Measurements from ENCODE around the gene CPB2. TPM values are rescaled to one million over a fixed set of nuclear protein-coding genes. Genes with fewer than 3 reads are reported as not detected.
A peak's percentile ranks its signal among the peaks of the same experiment; 100 is the strongest.

CPB2 gene
- total RNA-seq, 2 donors from 2014 or later, result not detected

- no peak for DNase-seq
- no peak overlapping the region for H3K9ac ChIP-seq (ENCODE audit: extremely low read depth, low read length, poor library complexity, severe bottlenecking)
- 95 to 100% methylated on average over 1 of the region's 1 CpG for WGBS, 2 experiments (ENCODE audit: insufficient coverage in 1 of 2, insufficient read length in 1 of 2)
- Mint-ChIP-seq H3K4me1 (peaks cover 30% of the 10 kb centered on the region), H3K27ac (no peak overlapping the region), H3K36me3 (ENCODE audit: low read depth) (peaks cover 4% of the 10 kb centered on the region), H3K9me3 (peaks cover 5% of the 10 kb centered on the region), H3K27me3 (ENCODE audit: insufficient read depth) (no peaks in the 10 kb centered on the region), H3K4me3 (no peak overlapping the region)
- peak overlapping the region; percentile 51 for H3K4me3 ChIP-seq (ENCODE audit: low read length)
- H3K9me3 ChIP-seq (ENCODE audit: control insufficient read depth, low read length), result peaks cover 12% of the 10 kb centered on the region
- TF ChIP-seq, protein P1, sequence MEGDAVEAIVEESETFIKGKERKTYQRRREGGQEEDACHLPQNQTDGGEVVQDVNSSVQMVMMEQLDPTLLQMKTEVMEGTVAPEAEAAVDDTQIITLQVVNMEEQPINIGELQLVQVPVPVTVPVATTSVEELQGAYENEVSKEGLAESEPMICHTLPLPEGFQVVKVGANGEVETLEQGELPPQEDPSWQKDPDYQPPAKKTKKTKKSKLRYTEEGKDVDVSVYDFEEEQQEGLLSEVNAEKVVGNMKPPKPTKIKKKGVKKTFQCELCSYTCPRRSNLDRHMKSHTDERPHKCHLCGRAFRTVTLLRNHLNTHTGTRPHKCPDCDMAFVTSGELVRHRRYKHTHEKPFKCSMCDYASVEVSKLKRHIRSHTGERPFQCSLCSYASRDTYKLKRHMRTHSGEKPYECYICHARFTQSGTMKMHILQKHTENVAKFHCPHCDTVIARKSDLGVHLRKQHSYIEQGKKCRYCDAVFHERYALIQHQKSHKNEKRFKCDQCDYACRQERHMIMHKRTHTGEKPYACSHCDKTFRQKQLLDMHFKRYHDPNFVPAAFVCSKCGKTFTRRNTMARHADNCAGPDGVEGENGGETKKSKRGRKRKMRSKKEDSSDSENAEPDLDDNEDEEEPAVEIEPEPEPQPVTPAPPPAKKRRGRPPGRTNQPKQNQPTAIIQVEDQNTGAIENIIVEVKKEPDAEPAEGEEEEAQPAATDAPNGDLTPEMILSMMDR (conservative IDR thresholded peaks at IDR 0.05), result no peak
- no peak overlapping the region for H3K27ac ChIP-seq (ENCODE audit: low read depth, low read length)
- no peaks in the 10 kb centered on the region for H3K36me3 ChIP-seq (ENCODE audit: control insufficient read depth, insufficient read depth, low read length)
- H3K4me1 ChIP-seq (ENCODE audit: control insufficient read depth, insufficient read depth, low read length), result no peaks in the 10 kb centered on the region
- H3K27me3 ChIP-seq (ENCODE audit: control insufficient read depth, insufficient read depth, low read length, poor library complexity, severe bottlenecking), result no peaks in the 10 kb centered on the region
Observed at GRCh38 chr13:46150134-46150693, 45.4 kb upstream of the CPB2 start.

GRCh38 chr13:46149272-46150133 lies 44.7 kb upstream of the CPB2 start:
- TF ChIP-seq, protein P1 (conservative IDR thresholded peaks at IDR 0.05), result no peak
- Mint-ChIP-seq H3K36me3 (ENCODE audit: low read depth) (peaks cover 4% of the 10 kb centered on the region), H3K9me3 (peaks cover 5% of the 10 kb centered on the region), H3K27me3 (ENCODE audit: insufficient read depth) (no peaks in the 10 kb centered on the region), H3K27ac (no peak overlapping the region), H3K4me3 (no peak overlapping the region), H3K4me1 (peaks cover 34% of the 10 kb centered on the region)
- Histone ChIP-seq H3K36me3 (ENCODE audit: control insufficient read depth, insufficient read depth, low read length) (no peaks in the 10 kb centered on the region), H3K4me1 (ENCODE audit: control insufficient read depth, insufficient read depth, low read length) (no peaks in the 10 kb centered on the region), H3K9ac (ENCODE audit: extremely low read depth, low read length, poor library complexity, severe bottlenecking) (no peak overlapping the region), H3K27me3 (ENCODE audit: control insufficient read depth, insufficient read depth, low read length, poor library complexity, severe bottlenecking) (peaks cover 3% of the 10 kb centered on the region), H3K9me3 (ENCODE audit: control insufficient read depth, low read length) (peaks cover 12% of the 10 kb centered on the region), H3K4me3 (ENCODE audit: low read length) (no peak overlapping the region), H3K27ac (ENCODE audit: low read depth, low read length) (no peak overlapping the region)
- DNase-seq, result no peak
- WGBS, 2 experiments (ENCODE audit: insufficient coverage in 1 of 2, insufficient read length in 1 of 2), result 84 to 88% methylated on average over 4 to 7 of the region's 7 CpGs

GRCh38 chr13:46146898-46147297 lies 42.1 kb upstream of the CPB2 start:
- DNase-seq, result peak; percentile 76
- Histone ChIP-seq H3K27ac (ENCODE audit: low read depth, low read length) (no peak overlapping the region), H3K9ac (ENCODE audit: extremely low read depth, low read length, poor library complexity, severe bottlenecking) (no peak overlapping the region), H3K27me3 (ENCODE audit: control insufficient read depth, insufficient read depth, low read length, poor library complexity, severe bottlenecking) (peaks cover 5% of the 10 kb centered on the region), H3K4me1 (ENCODE audit: control insufficient read depth, insufficient read depth, low read length) (no peaks in the 10 kb centered on the region), H3K36me3 (ENCODE audit: control insufficient read depth, insufficient read depth, low read length) (no peaks in the 10 kb centered on the region), H3K9me3 (ENCODE audit: control insufficient read depth, low read length) (peaks cover 12% of the 10 kb centered on the region), H3K4me3 (ENCODE audit: low read length) (no peak overlapping the region)
- Mint-ChIP-seq H3K4me3 (no peak overlapping the region), H3K27ac (no peak overlapping the region), H3K4me1 (peaks cover 32% of the 10 kb centered on the region), H3K9me3 (peaks cover 5% of the 10 kb centered on the region), H3K36me3 (ENCODE audit: low read depth) (peaks cover 4% of the 10 kb centered on the region), H3K27me3 (ENCODE audit: insufficient read depth) (no peaks in the 10 kb centered on the region)
- TF ChIP-seq, protein P1 (conservative IDR thresholded peaks at IDR 0.05), result peak; percentile 76
- WGBS, 2 experiments (ENCODE audit: insufficient coverage in 1 of 2, insufficient read length in 1 of 2), result 37 to 49% methylated on average over 3 of the region's 3 CpGs
